SK-N-SH treated with all-trans-retinoic acid at 6 μM for 48 hours (cell line): ENCODE results near the gene ZNF536.

Source experiments
- ATAC-seq: fragments of 200-7000 bp; cut with Tn5 transposase; 3 replicates; pipeline ENCODE4 v1.9.1; 2020; ENCODE audit warnings: mild to moderate bottlenecking, moderate library complexity
- ARNTL ChIP-seq: fragments of 450-650 bp; formaldehyde crosslinking; IDR thresholded peaks from 2 replicates; pipeline ENCODE4 v1.5.0; 2020; ENCODE audit warnings: low read depth, mild to moderate bottlenecking, moderate library complexity, borderline replicate concordance
- BACH2 ChIP-seq: fragments of 250-450 bp; sonication (Bioruptor Pico); IDR thresholded peaks from 2 replicates; pipeline ENCODE4 v1.9.0; 2021; ENCODE audit warnings: mild to moderate bottlenecking, borderline replicate concordance
- CREB5 ChIP-seq: fragments of 250-450 bp; sonication (Bioruptor Pico); IDR thresholded peaks from 2 replicates; pipeline ENCODE4 v1.5.1; 2020; ENCODE audit warnings: low read depth, mild to moderate bottlenecking, moderate library complexity
- ESRRG ChIP-seq: fragments of 250-450 bp; sonication (Bioruptor Pico); IDR thresholded peaks from 2 replicates; pipeline ENCODE4 v1.6.1; 2021; ENCODE audit warnings: mild to moderate bottlenecking
- GLIS3 ChIP-seq: fragments of 250-450 bp; sonication (Bioruptor Pico); IDR thresholded peaks from 2 replicates; pipeline ENCODE4 v1.5.0; 2020; ENCODE audit warnings: mild to moderate bottlenecking, moderate library complexity
- ISL1 ChIP-seq: fragments of 250-450 bp; sonication (Bioruptor Pico); IDR thresholded peaks from 2 replicates; pipeline ENCODE4 v2.1.2; 2022; ENCODE audit warnings: mild to moderate bottlenecking, moderate library complexity
- OSR1 ChIP-seq: fragments of 250-450 bp; sonication (Bioruptor Pico); IDR thresholded peaks from 2 replicates; pipeline ENCODE4 v1.8.0; 2022; ENCODE audit warnings: moderate library complexity, mild to moderate bottlenecking, inconsistent platforms
- PATZ1 ChIP-seq: fragments of 250-450 bp; sonication (Bioruptor Pico); IDR thresholded peaks from 2 replicates; pipeline ENCODE4 v1.8.0; 2020; ENCODE audit warnings: mild to moderate bottlenecking, moderate library complexity, borderline replicate concordance
- POU6F1 ChIP-seq: fragments of 250-450 bp; sonication (Bioruptor Pico); IDR thresholded peaks from 2 replicates; pipeline ENCODE4 v1.8.0; 2021; ENCODE audit warnings: low read depth, mild to moderate bottlenecking, moderate library complexity, borderline replicate concordance
- PPARA ChIP-seq: fragments of 250-450 bp; sonication (Bioruptor Pico); IDR thresholded peaks from 2 replicates; pipeline ENCODE4 v1.5.0; 2020; ENCODE audit warnings: mild to moderate bottlenecking, borderline replicate concordance
- RARB ChIP-seq: fragments of 250-450 bp; sonication (Bioruptor Pico); IDR thresholded peaks from 2 replicates; pipeline ENCODE4 v1.8.0; 2021; ENCODE audit warnings: mild to moderate bottlenecking, moderate library complexity
- TCF4 ChIP-seq: fragments of 250-450 bp; sonication (Bioruptor Pico); IDR thresholded peaks from 2 replicates; pipeline ENCODE4 v1.8.0; 2021; ENCODE audit warnings: mild to moderate bottlenecking, moderate library complexity, borderline replicate concordance
- TOX ChIP-seq: fragments of 250-450 bp; sonication (Bioruptor Pico); IDR thresholded peaks from 2 replicates; pipeline ENCODE4 v1.8.0; 2021; ENCODE audit warnings: mild to moderate bottlenecking, moderate library complexity, borderline replicate concordance
- TSHZ2 ChIP-seq: fragments of 250-450 bp; sonication (Bioruptor Pico); IDR thresholded peaks from 2 replicates; pipeline ENCODE4 v1.5.0; 2020; ENCODE audit warnings: mild to moderate bottlenecking, moderate library complexity
- ZC3H10 ChIP-seq: fragments of 250-450 bp; sonication (Bioruptor Pico); IDR thresholded peaks from 2 replicates; pipeline ENCODE4 v1.5.1; 2021; ENCODE audit warnings: mild to moderate bottlenecking, moderate library complexity
- ZFP30 ChIP-seq: fragments of 450-650 bp; formaldehyde crosslinking; IDR thresholded peaks from 2 replicates; pipeline ENCODE4 v1.5.0; 2022; ENCODE audit warnings: mild to moderate bottlenecking, moderate library complexity
- ZNF565 ChIP-seq: fragments of 450-650 bp; formaldehyde crosslinking; conservative IDR thresholded peaks from 2 replicates; pipeline ENCODE4 v1.5.0; 2020; ENCODE audit warnings: low read depth, mild to moderate bottlenecking, moderate library complexity
- ZNF8 ChIP-seq: fragments of 450-650 bp; formaldehyde crosslinking; IDR thresholded peaks from 2 replicates; pipeline ENCODE4 v1.5.0; 2020; ENCODE audit warnings: mild to moderate bottlenecking, moderate library complexity

Gene ZNF536

GRCh38 chr19:30374865-30375552 lies 2.8 kb downstream of the ZNF536 start:
- TF ChIP-seq ARNTL (CRISPR knock-in tag), result no peak
- TF ChIP-seq TSHZ2 (CRISPR knock-in tag), result no peak
- TF ChIP-seq ZFP30 (CRISPR knock-in tag), result no peak
- TF ChIP-seq OSR1 (CRISPR knock-in tag), result no peak
- no peak for TF ChIP-seq ZNF565
- TF ChIP-seq PATZ1, result no peak
- TF ChIP-seq ESRRG (CRISPR knock-in tag), result no peak
- TF ChIP-seq CREB5 (CRISPR knock-in tag), result no peak
- no peak for TF ChIP-seq ZNF8 (CRISPR knock-in tag)
- TF ChIP-seq TCF4 (CRISPR knock-in tag), result no peak
- no peak for TF ChIP-seq POU6F1
- no peak for TF ChIP-seq BACH2 (CRISPR knock-in tag)
- no peak for TF ChIP-seq PPARA
- no peak for TF ChIP-seq RARB
- ATAC-seq, result no peak

GRCh38 chr19:30375553-30376031 lies 3.4 kb downstream of the ZNF536 start:
- ATAC-seq, result no peak
- TF ChIP-seq ZNF8 (CRISPR knock-in tag) (no peak), ESRRG (CRISPR knock-in tag) (no peak), POU6F1 (no peak), TCF4 (CRISPR knock-in tag) (no peak), CREB5 (CRISPR knock-in tag) (no peak), ZNF565 (no peak), ISL1 (CRISPR knock-in tag) (no peak), TOX (CRISPR knock-in tag) (no peak), BACH2 (CRISPR knock-in tag) (no peak), GLIS3 (CRISPR knock-in tag) (no peak), RARB (no peak), TSHZ2 (CRISPR knock-in tag) (no peak), PPARA (no peak), ZC3H10 (CRISPR knock-in tag) (no peak)
